DMS153 (cell line): ENCODE results near the gene ADGRG3.

Experiments
- DNase-seq: peaks from one replicate; lab custom pipeline; 2025; lab: John Stamatoyannopoulos, UW

Gene ADGRG3

GRCh38 chr16:57736419-57737351 is 68.6 kb downstream of the ADGRG3 start:
- peak; percentile 49 for DNase-seq

GRCh38 chr16:57738844-57739243 is 70.7 kb downstream of the ADGRG3 start:
- no peak for DNase-seq
